DOHH2 (cell line): Measurements from ENCODE around the gene SLC26A6.

Source experiments
- H3F3A ChIP-seq: fragments of 200-600 bp; sonication (generic), shearing (Covaris generic); 2 replicates; pipeline ENCODE4 v1.6.0; 2016; ENCODE audit warnings: antibody characterized with exemption, mild to moderate bottlenecking; ENCODE audit not compliant: control insufficient read depth, insufficient read depth
- H3K27ac ChIP-seq: fragments of 200-600 bp; sonication (generic); 2 replicates; pipeline ENCODE4 v1.5.1; 2014; ENCODE audit warnings: low read depth, mild to moderate bottlenecking, low read length, moderate library complexity
- H3K27me3 ChIP-seq: fragments of 200-600 bp; sonication (generic); 2 replicates; pipeline ENCODE4 v1.6.1; 2014; ENCODE audit warnings: mild to moderate bottlenecking, low read length, mixed read lengths; ENCODE audit not compliant: control insufficient read depth
- H3K36me3 ChIP-seq: fragments of 200-600 bp; sonication (generic); 2 replicates; pipeline ENCODE4 v1.6.1; 2014; ENCODE audit warnings: mild to moderate bottlenecking, low read length, moderate library complexity, mixed read lengths; ENCODE audit not compliant: control insufficient read depth
- H3K4me1 ChIP-seq: fragments of 200-600 bp; sonication (generic); 2 replicates; pipeline ENCODE4 v1.6.1; 2014; ENCODE audit warnings: mild to moderate bottlenecking, low read length, mixed read lengths; ENCODE audit not compliant: control insufficient read depth
- H3K4me2 ChIP-seq: fragments of 200-600 bp; sonication (generic); 2 replicates; pipeline ENCODE4 v1.6.0; 2014; ENCODE audit warnings: mild to moderate bottlenecking, low read length, moderate library complexity
- H3K4me3 ChIP-seq: fragments of 200-600 bp; sonication (generic); 2 replicates; pipeline ENCODE4 v1.5.1; 2014; ENCODE audit warnings: mild to moderate bottlenecking, low read length, mixed read lengths
- H3K79me2 ChIP-seq: fragments of 200-600 bp; sonication (generic); 2 replicates; pipeline ENCODE4 v1.6.1; 2014; ENCODE audit warnings: mild to moderate bottlenecking, low read length, mixed read lengths; ENCODE audit not compliant: control insufficient read depth
- H3K9me2 ChIP-seq: fragments of 200-600 bp; sonication (generic); replicated peaks from 2 replicates; pipeline ENCODE4 v1.6.1; 2014; ENCODE audit warnings: mild to moderate bottlenecking, low read length, mixed read lengths; ENCODE audit not compliant: control insufficient read depth
- H3K9me3 ChIP-seq: fragments of 200-600 bp; sonication (generic); 2 replicates; pipeline ENCODE4 v1.6.1; 2014; ENCODE audit warnings: antibody characterized with exemption, low read length, mixed read lengths; ENCODE audit not compliant: control insufficient read depth, insufficient read depth
- H4K20me1 ChIP-seq: fragments of 200-600 bp; sonication (generic); 2 replicates; pipeline ENCODE4 v1.6.0; 2014; ENCODE audit warnings: low read depth, mild to moderate bottlenecking, antibody characterized with exemption, low read length, moderate library complexity; ENCODE audit not compliant: control insufficient read depth, insufficient read depth
- CTCF ChIP-seq: fragments of 200-600 bp; sonication (generic); IDR thresholded peaks from one replicate; pipeline ENCODE4 v1.5.1; 2014; ENCODE audit warnings: antibody characterized with exemption, mild to moderate bottlenecking, low read depth, low read length; ENCODE audit not compliant: poor library complexity, severe bottlenecking
- EZH2phosphoT487 ChIP-seq: fragments of 200-600 bp; sonication (generic); IDR thresholded peaks from 2 replicates; pipeline ENCODE4 v1.6.1; 2017; ENCODE audit warnings: borderline replicate concordance, mild to moderate bottlenecking, antibody characterized with exemption, low read length, moderate library complexity, mixed read lengths

The SLC26A6 gene

GRCh38 chr3:48647714-48648113 lies 12.5 kb upstream of the SLC26A6 start:
- H3K27me3 ChIP-seq = no peaks in the 10 kb centered on the region
- H3F3A ChIP-seq = no peaks in the 10 kb centered on the region
- H4K20me1 ChIP-seq = no peaks in the 10 kb centered on the region
- H3K9me3 ChIP-seq = no peaks in the 10 kb centered on the region
- no peaks in the 10 kb centered on the region for H3K36me3 ChIP-seq
- no peak overlapping the region for H3K27ac ChIP-seq
- no peaks in the 10 kb centered on the region for H3K4me1 ChIP-seq
- H3K79me2 ChIP-seq = no peaks in the 10 kb centered on the region
- TF ChIP-seq CTCF (no peak), EZH2phosphoT487 (no peak)
- H3K4me2 ChIP-seq = no peak overlapping the region
- H3K9me2 ChIP-seq = no peaks in the 10 kb centered on the region
- H3K4me3 ChIP-seq = no peak overlapping the region

- Histone ChIP-seq H4K20me1 (no peaks in the 10 kb centered on the region), H3F3A (no peaks in the 10 kb centered on the region), H3K27me3 (no peaks in the 10 kb centered on the region), H3K36me3 (no peaks in the 10 kb centered on the region), H3K9me2 (no peaks in the 10 kb centered on the region), H3K4me1 (no peaks in the 10 kb centered on the region), H3K79me2 (no peaks in the 10 kb centered on the region), H3K4me3 (no peak overlapping the region), H3K27ac (no peak overlapping the region), H3K4me2 (no peak overlapping the region), H3K9me3 (no peaks in the 10 kb centered on the region)
- no peak for TF ChIP-seq CTCF
- no peak for TF ChIP-seq EZH2phosphoT487
Observed at GRCh38 chr3:48644898-48645760, 9.9 kb upstream of the SLC26A6 start.

- Histone ChIP-seq H3K9me3 (no peaks in the 10 kb centered on the region), H3K79me2 (no peaks in the 10 kb centered on the region), H3K27me3 (no peaks in the 10 kb centered on the region), H3F3A (no peaks in the 10 kb centered on the region), H3K9me2 (no peaks in the 10 kb centered on the region), H3K27ac (no peak overlapping the region), H3K4me1 (no peaks in the 10 kb centered on the region), H4K20me1 (no peaks in the 10 kb centered on the region), H3K36me3 (no peaks in the 10 kb centered on the region), H3K4me2 (no peak overlapping the region), H3K4me3 (no peak overlapping the region)
- no peak for TF ChIP-seq EZH2phosphoT487
- TF ChIP-seq CTCF = no peak
Observed at GRCh38 chr3:48642605-48643004, 7.3 kb upstream of the SLC26A6 start.
